ENCODE data around the gene GDF2. TPM values are rescaled to one million over a fixed set of nuclear protein-coding genes. Genes with fewer than 3 reads are reported as not detected.

The GDF2 gene
- total RNA-seq, 1 donor from 2014 or later, result not detected

DNA sequence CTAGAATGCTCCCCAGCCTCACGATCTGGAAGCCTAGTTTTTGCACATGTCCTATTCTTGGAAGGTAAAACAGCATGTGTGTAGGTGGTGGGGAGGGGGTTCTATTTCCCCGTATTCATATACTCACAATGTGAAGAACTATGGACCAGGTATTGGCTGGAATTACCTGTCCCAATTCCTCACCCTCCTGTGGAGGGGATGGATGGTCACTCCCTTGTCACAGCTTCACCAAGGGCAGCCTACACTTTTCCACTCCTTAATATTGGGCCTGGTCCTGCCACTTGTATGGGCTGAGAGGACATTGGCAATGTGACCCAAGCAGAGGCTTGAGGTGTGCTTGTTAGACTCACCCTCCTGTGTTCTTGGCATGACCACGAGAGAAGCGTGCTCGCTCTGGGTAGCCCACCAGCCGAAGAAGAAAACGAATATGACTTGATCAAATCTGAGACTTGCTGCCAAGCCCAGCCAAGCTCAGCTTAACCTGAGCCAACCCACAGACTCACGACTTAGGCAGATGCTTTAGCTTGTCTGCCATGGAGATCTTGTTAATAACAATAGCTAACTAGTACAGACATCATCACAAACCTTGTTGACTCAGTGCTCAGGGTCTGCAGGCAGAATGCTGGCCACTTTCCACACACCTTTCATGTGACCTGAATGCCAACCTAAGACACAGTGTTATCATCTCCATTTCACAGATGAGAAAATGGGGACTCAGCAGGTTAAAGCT, 44.6 kb downstream of the GDF2 start:
- TF ChIP-seq POLR2AphosphoS5 (IDR thresholded peaks at IDR 0.05; ENCODE audit: insufficient read depth in 1 of 2, low read depth in 1 of 2) (no peak), POLR2A (IDR thresholded peaks at IDR 0.05) (no peak)
- TF ChIP-seq, protein P1, sequence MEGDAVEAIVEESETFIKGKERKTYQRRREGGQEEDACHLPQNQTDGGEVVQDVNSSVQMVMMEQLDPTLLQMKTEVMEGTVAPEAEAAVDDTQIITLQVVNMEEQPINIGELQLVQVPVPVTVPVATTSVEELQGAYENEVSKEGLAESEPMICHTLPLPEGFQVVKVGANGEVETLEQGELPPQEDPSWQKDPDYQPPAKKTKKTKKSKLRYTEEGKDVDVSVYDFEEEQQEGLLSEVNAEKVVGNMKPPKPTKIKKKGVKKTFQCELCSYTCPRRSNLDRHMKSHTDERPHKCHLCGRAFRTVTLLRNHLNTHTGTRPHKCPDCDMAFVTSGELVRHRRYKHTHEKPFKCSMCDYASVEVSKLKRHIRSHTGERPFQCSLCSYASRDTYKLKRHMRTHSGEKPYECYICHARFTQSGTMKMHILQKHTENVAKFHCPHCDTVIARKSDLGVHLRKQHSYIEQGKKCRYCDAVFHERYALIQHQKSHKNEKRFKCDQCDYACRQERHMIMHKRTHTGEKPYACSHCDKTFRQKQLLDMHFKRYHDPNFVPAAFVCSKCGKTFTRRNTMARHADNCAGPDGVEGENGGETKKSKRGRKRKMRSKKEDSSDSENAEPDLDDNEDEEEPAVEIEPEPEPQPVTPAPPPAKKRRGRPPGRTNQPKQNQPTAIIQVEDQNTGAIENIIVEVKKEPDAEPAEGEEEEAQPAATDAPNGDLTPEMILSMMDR (IDR thresholded peaks at IDR 0.05), result no peak
- H3K4me3 ChIP-seq, result no peak overlapping the region
- no peaks in the 10 kb centered on the region for H3K27me3 ChIP-seq
- no peaks in the 10 kb centered on the region for H3K36me3 ChIP-seq
- H3K9me3 ChIP-seq, result no peaks in the 10 kb centered on the region
- DNase-seq (ENCODE audit: extremely low spot score in 2 of 2), result no peak
- no peak overlapping the region for H3K27ac ChIP-seq
- no peaks in the 10 kb centered on the region for H3K4me1 ChIP-seq
- intact Hi-C loops (cut with DNase I), result no loop called here

DNA sequence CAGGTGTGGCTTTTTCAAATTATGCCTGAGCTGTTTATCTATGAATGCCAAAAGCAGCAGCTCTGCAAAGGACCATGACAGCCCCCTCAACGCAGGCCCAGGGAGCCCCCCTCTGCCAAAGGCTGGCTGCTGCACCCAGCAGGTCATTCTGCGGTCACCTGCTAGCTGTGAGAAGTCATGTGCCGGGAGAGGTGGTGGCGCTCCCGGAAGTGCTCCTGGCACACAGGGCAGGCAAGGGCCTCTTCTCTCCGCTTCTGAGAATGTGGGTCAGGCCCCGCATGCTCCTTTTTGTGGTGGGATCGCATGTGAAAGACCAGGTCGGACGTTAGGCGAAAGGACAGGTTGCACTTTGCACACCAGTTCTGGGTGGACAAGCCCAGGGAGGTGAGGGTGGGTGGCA, 45.4 kb downstream of the GDF2 start:
- intact Hi-C loops (cut with DNase I), result no loop called here
- no peak overlapping the region for H3K27ac ChIP-seq
- H3K27me3 ChIP-seq, result no peaks in the 10 kb centered on the region
- TF ChIP-seq POLR2A (IDR thresholded peaks at IDR 0.05) (no peak), POLR2AphosphoS5 (IDR thresholded peaks at IDR 0.05; ENCODE audit: insufficient read depth in 1 of 2, low read depth in 1 of 2) (no peak)
- TF ChIP-seq, protein P1 (IDR thresholded peaks at IDR 0.05), result no peak
- no peaks in the 10 kb centered on the region for H3K4me1 ChIP-seq
- no peak for DNase-seq (ENCODE audit: extremely low spot score in 2 of 2)
- H3K9me3 ChIP-seq, result no peaks in the 10 kb centered on the region
- no peak overlapping the region for H3K4me3 ChIP-seq
- H3K36me3 ChIP-seq, result no peaks in the 10 kb centered on the region

DNA sequence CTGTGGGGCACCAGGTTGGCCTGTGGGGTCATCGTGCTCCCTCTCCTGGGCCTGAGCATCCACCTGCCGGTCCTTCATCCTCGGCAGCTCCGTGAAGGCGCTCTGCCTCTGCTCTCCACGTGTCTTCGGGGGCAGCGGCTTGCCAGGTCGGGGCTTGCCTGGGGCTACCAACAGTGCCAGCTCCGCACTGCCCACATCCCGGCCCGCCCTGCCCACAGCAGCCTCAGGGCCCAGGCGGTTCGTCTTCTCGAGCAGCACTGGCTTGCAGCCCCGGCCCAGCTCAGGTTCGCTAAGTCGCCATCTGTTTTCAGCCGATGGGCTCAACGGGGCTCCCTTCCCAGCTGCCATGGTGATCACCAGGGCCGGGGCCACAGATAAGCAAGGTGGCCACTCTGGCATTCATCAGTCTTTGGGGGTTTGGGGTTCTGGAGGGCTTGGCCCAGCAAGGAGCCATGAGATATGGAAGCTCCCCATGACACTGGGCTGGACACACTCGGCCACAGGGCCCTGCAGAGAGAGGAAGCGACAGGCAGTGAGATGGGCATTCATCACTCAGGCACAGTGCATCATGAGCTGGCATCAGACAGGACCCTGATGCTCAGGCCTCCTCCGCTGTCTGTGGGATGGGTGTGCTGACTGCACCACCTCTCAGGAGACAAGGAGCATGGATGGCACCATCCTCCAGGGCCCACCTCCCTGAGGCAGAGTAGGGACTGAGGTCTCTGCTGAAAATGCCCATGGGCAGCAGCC, 46.4 kb downstream of the GDF2 start:
- TF ChIP-seq POLR2A (IDR thresholded peaks at IDR 0.05), result no peak
- TF ChIP-seq POLR2AphosphoS5 (IDR thresholded peaks at IDR 0.05; ENCODE audit: insufficient read depth in 1 of 2, low read depth in 1 of 2), result no peak
- TF ChIP-seq, protein P1 (IDR thresholded peaks at IDR 0.05), result no peak
- no peak overlapping the region for H3K4me3 ChIP-seq
- H3K9me3 ChIP-seq, result no peaks in the 10 kb centered on the region
- no peaks in the 10 kb centered on the region for H3K36me3 ChIP-seq
- no peaks in the 10 kb centered on the region for H3K4me1 ChIP-seq
- H3K27ac ChIP-seq, result no peak overlapping the region
- intact Hi-C loops (cut with DNase I), result no loop called here
- H3K27me3 ChIP-seq, result no peaks in the 10 kb centered on the region
- peak in 1 of 2 donors; percentile 74 for DNase-seq (ENCODE audit: extremely low spot score in 2 of 2)

DNA sequence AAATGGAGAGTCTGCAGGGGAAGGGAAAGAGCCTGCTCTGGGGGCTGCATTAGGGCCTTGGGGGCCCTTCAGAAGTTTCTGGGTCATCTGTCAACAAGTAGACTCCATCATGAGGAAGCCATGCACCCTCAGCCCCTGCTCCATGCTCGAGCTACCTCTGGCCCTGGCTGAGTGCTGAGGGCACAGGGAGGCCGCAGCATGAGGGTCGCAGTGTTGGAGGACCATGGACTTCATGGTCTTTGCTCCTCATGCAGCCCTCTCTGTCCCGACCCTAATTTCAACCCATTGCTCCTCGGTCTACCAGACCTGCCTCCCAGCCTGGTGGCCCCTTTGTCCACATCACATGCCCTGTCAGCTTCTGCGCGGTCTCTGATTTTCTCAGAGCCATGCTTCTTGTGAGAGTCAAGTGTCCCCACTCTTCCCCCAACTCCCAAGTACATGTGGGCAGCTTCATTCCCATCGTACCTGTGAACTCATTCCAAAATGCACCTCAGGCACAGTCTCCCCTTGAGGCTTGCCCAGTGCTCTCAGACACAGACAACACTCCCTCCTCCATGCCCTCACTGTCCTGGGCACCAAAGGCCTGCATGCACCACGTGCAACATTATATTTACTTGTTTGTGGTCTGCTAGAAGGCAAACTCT, 47.1 kb downstream of the GDF2 start:
- H3K27ac ChIP-seq, result no peak overlapping the region
- intact Hi-C loops (cut with DNase I), result no loop called here
- DNase-seq (ENCODE audit: extremely low spot score in 2 of 2), result peak in 1 of 2 donors; percentile 64

More for the DNA sequence above, 47.1 kb downstream of the GDF2 start:
- Histone ChIP-seq H3K4me1 (no peaks in the 10 kb centered on the region), H3K36me3 (no peaks in the 10 kb centered on the region), H3K4me3 (no peak overlapping the region), H3K9me3 (no peaks in the 10 kb centered on the region), H3K27me3 (no peaks in the 10 kb centered on the region)
- TF ChIP-seq POLR2AphosphoS5 (IDR thresholded peaks at IDR 0.05; ENCODE audit: insufficient read depth in 1 of 2, low read depth in 1 of 2) (no peak), POLR2A (IDR thresholded peaks at IDR 0.05) (no peak)
- TF ChIP-seq, protein P1 (IDR thresholded peaks at IDR 0.05), result no peak

All from vagina (tissue), 2 donors.